ENCODE measurements around the gene RFX8. TPM values are rescaled to one million over a fixed set of nuclear protein-coding genes. Genes with fewer than 3 reads are reported as not detected.

RFX8 gene
- total and polyA plus RNA-seq, 11 donors: 0.12 to 2.0 (median 0.34) TPM; not detected in 5

GRCh38 chr2:101409699-101410098, 65.2 kb downstream of the RFX8 start:
- Histone ChIP-seq H3K4me3 (no peak overlapping the region), H3K36me3 (no peaks in the 10 kb centered on the region), H3K27me3 (no peaks in the 10 kb centered on the region), H3K9me3 (no peaks in the 10 kb centered on the region), H3K27ac (no peak overlapping the region), H3K4me1 (peaks cover 0 to 11% (median 0%) of the 10 kb centered on the region in 12 donors)
- no peak for TF ChIP-seq POLR2A (IDR thresholded peaks at IDR 0.05)
- TF ChIP-seq, protein P1, sequence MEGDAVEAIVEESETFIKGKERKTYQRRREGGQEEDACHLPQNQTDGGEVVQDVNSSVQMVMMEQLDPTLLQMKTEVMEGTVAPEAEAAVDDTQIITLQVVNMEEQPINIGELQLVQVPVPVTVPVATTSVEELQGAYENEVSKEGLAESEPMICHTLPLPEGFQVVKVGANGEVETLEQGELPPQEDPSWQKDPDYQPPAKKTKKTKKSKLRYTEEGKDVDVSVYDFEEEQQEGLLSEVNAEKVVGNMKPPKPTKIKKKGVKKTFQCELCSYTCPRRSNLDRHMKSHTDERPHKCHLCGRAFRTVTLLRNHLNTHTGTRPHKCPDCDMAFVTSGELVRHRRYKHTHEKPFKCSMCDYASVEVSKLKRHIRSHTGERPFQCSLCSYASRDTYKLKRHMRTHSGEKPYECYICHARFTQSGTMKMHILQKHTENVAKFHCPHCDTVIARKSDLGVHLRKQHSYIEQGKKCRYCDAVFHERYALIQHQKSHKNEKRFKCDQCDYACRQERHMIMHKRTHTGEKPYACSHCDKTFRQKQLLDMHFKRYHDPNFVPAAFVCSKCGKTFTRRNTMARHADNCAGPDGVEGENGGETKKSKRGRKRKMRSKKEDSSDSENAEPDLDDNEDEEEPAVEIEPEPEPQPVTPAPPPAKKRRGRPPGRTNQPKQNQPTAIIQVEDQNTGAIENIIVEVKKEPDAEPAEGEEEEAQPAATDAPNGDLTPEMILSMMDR (IDR thresholded peaks at IDR 0.05): no peak
- intact Hi-C loops (cut with DNase I): loop anchor here in 2 of 10 donors (10.0 kb wide), 2 partner anchors 285 to 1045 kb away; partner anchors contain the start of gene MAP4K4 (in 1 of the 2)
- ATAC-seq (no peak), DNase-seq (no peak)
- WGBS, 4 donors: 87 to 93% (median 92%) methylated on average over 5 of the region's 5 CpGs

DNA sequence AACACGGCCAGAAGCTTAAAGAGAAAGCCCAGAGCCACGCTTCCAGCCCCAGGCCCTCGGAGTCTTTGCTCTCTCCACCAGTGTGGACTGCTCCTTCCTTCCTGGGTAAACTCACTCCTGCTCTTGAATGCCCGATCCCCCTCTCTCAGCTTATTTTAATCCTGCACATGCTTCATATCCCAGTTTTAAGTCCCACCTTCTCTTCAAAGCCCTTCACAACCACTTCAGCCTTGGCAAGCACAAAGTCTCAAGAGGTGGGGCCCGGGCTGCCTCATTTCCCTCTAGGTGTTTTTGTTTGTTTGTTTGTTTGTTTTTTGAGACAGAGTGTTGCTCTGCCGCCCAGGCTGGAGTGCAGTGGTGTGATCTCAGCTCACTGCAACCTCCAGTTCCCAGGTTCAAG, 66.0 kb downstream of the RFX8 start:
- Histone ChIP-seq H3K36me3 (no peaks in the 10 kb centered on the region), H3K4me1 (peaks cover 0 to 11% (median 0%) of the 10 kb centered on the region in 12 donors), H3K27me3 (no peaks in the 10 kb centered on the region), H3K9me3 (no peaks in the 10 kb centered on the region), H3K4me3 (no peak overlapping the region), H3K27ac (no peak overlapping the region)
- WGBS, 4 donors: 79 to 83% (median 82%) methylated on average over 6 of the region's 6 CpGs
- no peak for DNase-seq
- TF ChIP-seq, protein P1 (IDR thresholded peaks at IDR 0.05): no peak
- TF ChIP-seq POLR2A (IDR thresholded peaks at IDR 0.05): no peak
- intact Hi-C loops (cut with DNase I): no loop called here
- ATAC-seq: no peak

DNA sequence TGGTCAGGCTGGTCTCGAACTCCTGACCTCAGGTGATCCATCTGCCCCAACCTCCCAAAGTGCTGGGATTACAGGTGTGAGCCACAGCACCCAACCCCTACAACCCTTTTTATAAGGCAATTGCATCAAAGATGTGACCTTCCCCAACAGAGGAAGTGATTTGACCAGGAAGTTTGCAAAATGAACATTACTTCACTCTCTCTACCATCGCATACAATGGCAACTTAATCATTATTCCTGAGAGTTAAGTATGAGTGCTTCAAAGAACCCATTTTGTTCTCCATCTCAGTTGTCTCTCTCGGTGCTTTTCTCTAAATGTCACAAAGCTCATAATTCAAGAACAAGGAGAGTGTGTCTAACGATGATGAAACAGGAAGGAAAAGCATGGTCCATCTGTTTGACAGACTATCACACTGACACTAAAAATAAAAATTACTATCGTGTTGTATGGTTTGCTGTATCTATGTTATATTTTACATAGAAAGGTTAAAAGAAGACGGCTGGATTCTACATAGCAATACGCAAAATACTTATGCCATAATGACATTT, 69.5 kb downstream of the RFX8 start:
- H3K4me1 ChIP-seq: peaks cover 0 to 11% (median 0%) of the 10 kb centered on the region in 12 donors
- H3K4me3 ChIP-seq: no peak overlapping the region
- no peak for TF ChIP-seq POLR2A (IDR thresholded peaks at IDR 0.05)
- TF ChIP-seq, protein P1 (IDR thresholded peaks at IDR 0.05): no peak
- H3K9me3 ChIP-seq: no peaks in the 10 kb centered on the region
- no peaks in the 10 kb centered on the region for H3K27me3 ChIP-seq
- no peak overlapping the region for H3K27ac ChIP-seq
- H3K36me3 ChIP-seq: no peaks in the 10 kb centered on the region
- intact Hi-C loops (cut with DNase I): no loop called here
- no peak for DNase-seq
- 76 to 79% (median 78%) methylated on average over 7 of the region's 7 CpGs for WGBS, 4 donors
- ATAC-seq: no peak

DNA sequence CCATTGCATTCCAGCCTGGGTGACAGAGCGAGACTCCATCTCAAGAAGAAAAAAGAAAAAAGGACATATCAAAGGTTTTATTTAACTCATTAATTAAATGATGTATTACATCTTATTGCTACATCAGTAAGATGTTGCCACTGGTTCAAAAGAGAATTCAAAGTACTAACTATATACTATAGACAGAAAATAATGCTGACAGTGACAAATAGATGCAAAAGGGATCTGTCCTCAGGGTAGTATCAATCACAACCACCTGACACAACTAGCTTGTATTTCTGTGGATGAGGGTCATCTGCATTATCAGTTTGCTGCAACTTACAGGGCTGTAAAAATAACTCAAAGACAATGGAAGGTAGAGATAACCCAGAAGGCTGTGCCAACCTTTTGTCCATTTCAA, 71.2 kb downstream of the RFX8 start:
- Histone ChIP-seq H3K9me3 (no peaks in the 10 kb centered on the region), H3K4me3 (no peak overlapping the region), H3K27me3 (no peaks in the 10 kb centered on the region), H3K4me1 (peaks cover 0 to 18% (median 0%) of the 10 kb centered on the region in 12 donors), H3K36me3 (no peaks in the 10 kb centered on the region), H3K27ac (no peak overlapping the region)
- intact Hi-C loops (cut with DNase I): no loop called here
- 93 to 100% (median 98%) methylated on average over 1 of the region's 1 CpG for WGBS, 4 donors
- DNase-seq: no peak
- TF ChIP-seq, protein P1 (IDR thresholded peaks at IDR 0.05): no peak
- TF ChIP-seq POLR2A (IDR thresholded peaks at IDR 0.05): no peak
- no peak for ATAC-seq
